Activated CD4-positive, alpha-beta T cell treated with anti-CD3 and anti-CD28 coated beads, Interleukin-2, amount 10 ng/mL, durations not matched to agents 24 days and 14 days (primary cell): Measurements from ENCODE around the gene JCAD. TPM values are rescaled to one million over a fixed set of nuclear protein-coding genes. Genes with fewer than 3 reads are reported as not detected.
"Not testable (repeated sequence)": the region's sequence is repeated elsewhere in the genome, so short reads cannot be mapped to it uniquely, and the experiment has no call there.

Experiments used
- DNase-seq: peaks from one replicate; pipeline ENCODE4 v3.0.0; 2022
- H3K27ac Mint-ChIP-seq: one replicate; pipeline ENCODE4 v1.8.0; 2022; ENCODE audit warnings: mild to moderate bottlenecking, mixed read lengths
- H3K27me3 Mint-ChIP-seq: one replicate; pipeline ENCODE4 v1.8.0; 2022; ENCODE audit warnings: mixed read lengths
- H3K36me3 Mint-ChIP-seq: one replicate; pipeline ENCODE4 v1.8.0; 2022; ENCODE audit warnings: low read depth, mild to moderate bottlenecking, mixed read lengths
- H3K4me1 Mint-ChIP-seq: one replicate; pipeline ENCODE4 v1.8.0; 2021; ENCODE audit warnings: mixed read lengths
- H3K4me3 Mint-ChIP-seq: one replicate; pipeline ENCODE4 v1.8.0; 2022; ENCODE audit warnings: mild to moderate bottlenecking, moderate library complexity, mixed read lengths
- H3K9me3 Mint-ChIP-seq: one replicate; pipeline ENCODE4 v1.8.0; 2021; ENCODE audit warnings: mixed read lengths
- intact Hi-C: fragments of 100-400 bp; cut with micrococcal nuclease; formaldehyde crosslinking; loops from one replicate; pipeline ENCODE4 v1.15.1; 2023
- total RNA-seq: library from RNA; stranded (reverse); gene quantifications from 2 replicates; pipeline ENCODE4 v1.2.3, GENCODE V29; 2022

Gene JCAD
- 0.19 and 0.21 TPM in 2 replicates for total RNA-seq

GRCh38 chr10:30059209-30060107 lies at the start of gene JCAD:
Gene JCAD (minus strand): TSS chr10:30059586. CDS start chr10:30047812, 11,774 bp downstream.
- intact Hi-C loops = loop anchor here (10.0 kb wide), 1 partner anchor 55 kb away; no protein-coding TSS in a partner anchor
- H3K27ac Mint-ChIP-seq = no peak within 1 kb of the TSS
- no peaks in the 10 kb centered on the region for H3K36me3 Mint-ChIP-seq
- peak within 1 kb of the TSS; percentile 72 for H3K4me3 Mint-ChIP-seq
- no peaks in the 10 kb centered on the region for H3K9me3 Mint-ChIP-seq
- H3K4me1 Mint-ChIP-seq = peaks cover 4% of the 10 kb centered on the region
- peaks cover 83% of the 10 kb centered on the region for H3K27me3 Mint-ChIP-seq
- peak; percentile 87 for DNase-seq

GRCh38 chr10:30106987-30107386 lies 47.6 kb upstream of the JCAD start:
- no peak overlapping the region for H3K27ac Mint-ChIP-seq
- no peak for DNase-seq
- H3K9me3 Mint-ChIP-seq = peaks cover 4% of the 10 kb centered on the region
- no peaks in the 10 kb centered on the region for H3K4me1 Mint-ChIP-seq
- H3K27me3 Mint-ChIP-seq = peaks cover 8% of the 10 kb centered on the region
- intact Hi-C loops = no loop called here
- H3K4me3 Mint-ChIP-seq = no peak overlapping the region
- H3K36me3 Mint-ChIP-seq = no peaks in the 10 kb centered on the region

- no peak for DNase-seq
- Mint-ChIP-seq H3K4me1 (no peaks in the 10 kb centered on the region), H3K4me3 (no peak overlapping the region), H3K36me3 (no peaks in the 10 kb centered on the region), H3K9me3 (no peaks in the 10 kb centered on the region), H3K27ac (no peak overlapping the region), H3K27me3 (peaks cover 13% of the 10 kb centered on the region)
- intact Hi-C loops = no loop called here
Observed at GRCh38 chr10:30103595-30104320, 44.4 kb upstream of the JCAD start.

GRCh38 chr10:30099706-30100105 lies 40.3 kb upstream of the JCAD start:
- intact Hi-C loops, H3K4me3 Mint-ChIP-seq, H3K9me3 Mint-ChIP-seq, H3K27ac Mint-ChIP-seq, H3K4me1 Mint-ChIP-seq, H3K36me3 Mint-ChIP-seq, DNase-seq: not testable (repeated sequence)
- H3K27me3 Mint-ChIP-seq = peaks cover 32% of the 10 kb centered on the region

- peaks cover 32% of the 10 kb centered on the region for H3K27me3 Mint-ChIP-seq
- H3K9me3 Mint-ChIP-seq = no peaks in the 10 kb centered on the region
- intact Hi-C loops = no loop called here
- no peaks in the 10 kb centered on the region for H3K4me1 Mint-ChIP-seq
- no peak for DNase-seq
- no peaks in the 10 kb centered on the region for H3K36me3 Mint-ChIP-seq
- H3K27ac Mint-ChIP-seq = no peak overlapping the region
- H3K4me3 Mint-ChIP-seq = no peak overlapping the region
Observed at GRCh38 chr10:30099101-30099500, 39.7 kb upstream of the JCAD start.

- Mint-ChIP-seq H3K27ac (no peak overlapping the region), H3K36me3 (no peaks in the 10 kb centered on the region), H3K4me1 (no peaks in the 10 kb centered on the region), H3K4me3 (no peak overlapping the region), H3K27me3 (peaks cover 33% of the 10 kb centered on the region), H3K9me3 (no peaks in the 10 kb centered on the region)
- intact Hi-C loops = no loop called here
- DNase-seq = no peak
Observed at GRCh38 chr10:30098629-30099028, 39.2 kb upstream of the JCAD start.

GRCh38 chr10:30096564-30096963 lies 37.2 kb upstream of the JCAD start:
- Mint-ChIP-seq H3K36me3 (no peaks in the 10 kb centered on the region), H3K27me3 (peaks cover 39% of the 10 kb centered on the region), H3K4me3 (no peak overlapping the region), H3K4me1 (peaks cover 3% of the 10 kb centered on the region), H3K27ac (no peak overlapping the region), H3K9me3 (no peaks in the 10 kb centered on the region)
- no peak for DNase-seq
- intact Hi-C loops = no loop called here

GRCh38 chr10:30095631-30096422 lies 36.4 kb upstream of the JCAD start:
- peaks cover 41% of the 10 kb centered on the region for H3K27me3 Mint-ChIP-seq
- intact Hi-C loops = no loop called here
- H3K4me1 Mint-ChIP-seq = peaks cover 3% of the 10 kb centered on the region
- H3K4me3 Mint-ChIP-seq = no peak overlapping the region
- H3K36me3 Mint-ChIP-seq = no peaks in the 10 kb centered on the region
- no peaks in the 10 kb centered on the region for H3K9me3 Mint-ChIP-seq
- no peak overlapping the region for H3K27ac Mint-ChIP-seq
- DNase-seq = no peak

- Mint-ChIP-seq H3K4me1 (peaks cover 3% of the 10 kb centered on the region), H3K4me3 (no peak overlapping the region), H3K9me3 (no peaks in the 10 kb centered on the region), H3K27me3 (peaks cover 35% of the 10 kb centered on the region), H3K27ac (no peak overlapping the region), H3K36me3 (no peaks in the 10 kb centered on the region)
- DNase-seq = no peak
- intact Hi-C loops = no loop called here
Observed at GRCh38 chr10:30094601-30095000, 35.2 kb upstream of the JCAD start.

GRCh38 chr10:30093303-30093950 lies 34.0 kb upstream of the JCAD start:
- no peak for DNase-seq
- Mint-ChIP-seq H3K4me1 (peaks cover 3% of the 10 kb centered on the region), H3K27ac (no peak overlapping the region), H3K27me3 (peaks cover 36% of the 10 kb centered on the region), H3K36me3 (no peaks in the 10 kb centered on the region), H3K4me3 (no peak overlapping the region), H3K9me3 (no peaks in the 10 kb centered on the region)
- intact Hi-C loops = no loop called here

GRCh38 chr10:30092151-30092790 lies 32.9 kb upstream of the JCAD start:
- Mint-ChIP-seq H3K4me3 (no peak overlapping the region), H3K36me3 (no peaks in the 10 kb centered on the region), H3K27me3 (peaks cover 37% of the 10 kb centered on the region), H3K27ac (no peak overlapping the region), H3K4me1 (peaks cover 3% of the 10 kb centered on the region), H3K9me3 (no peaks in the 10 kb centered on the region)
- intact Hi-C loops = no loop called here
- DNase-seq = no peak

- no peaks in the 10 kb centered on the region for H3K9me3 Mint-ChIP-seq
- peaks cover 3% of the 10 kb centered on the region for H3K4me1 Mint-ChIP-seq
- peaks cover 34% of the 10 kb centered on the region for H3K27me3 Mint-ChIP-seq
- no peak for DNase-seq
- H3K36me3 Mint-ChIP-seq = no peaks in the 10 kb centered on the region
- H3K27ac Mint-ChIP-seq = no peak overlapping the region
- intact Hi-C loops = no loop called here
- no peak overlapping the region for H3K4me3 Mint-ChIP-seq
Observed at GRCh38 chr10:30091136-30091535, 31.8 kb upstream of the JCAD start.

GRCh38 chr10:30088178-30088577 lies 28.8 kb upstream of the JCAD start:
- H3K27me3 Mint-ChIP-seq = peaks cover 32% of the 10 kb centered on the region
- no peak overlapping the region for H3K4me3 Mint-ChIP-seq
- intact Hi-C loops = no loop called here
- DNase-seq = no peak
- H3K4me1 Mint-ChIP-seq = peaks cover 3% of the 10 kb centered on the region
- H3K27ac Mint-ChIP-seq = no peak overlapping the region
- H3K9me3 Mint-ChIP-seq = no peaks in the 10 kb centered on the region
- no peaks in the 10 kb centered on the region for H3K36me3 Mint-ChIP-seq
